ENCODE measurements around the gene TNRC6C.

The TNRC6C gene

DNA sequence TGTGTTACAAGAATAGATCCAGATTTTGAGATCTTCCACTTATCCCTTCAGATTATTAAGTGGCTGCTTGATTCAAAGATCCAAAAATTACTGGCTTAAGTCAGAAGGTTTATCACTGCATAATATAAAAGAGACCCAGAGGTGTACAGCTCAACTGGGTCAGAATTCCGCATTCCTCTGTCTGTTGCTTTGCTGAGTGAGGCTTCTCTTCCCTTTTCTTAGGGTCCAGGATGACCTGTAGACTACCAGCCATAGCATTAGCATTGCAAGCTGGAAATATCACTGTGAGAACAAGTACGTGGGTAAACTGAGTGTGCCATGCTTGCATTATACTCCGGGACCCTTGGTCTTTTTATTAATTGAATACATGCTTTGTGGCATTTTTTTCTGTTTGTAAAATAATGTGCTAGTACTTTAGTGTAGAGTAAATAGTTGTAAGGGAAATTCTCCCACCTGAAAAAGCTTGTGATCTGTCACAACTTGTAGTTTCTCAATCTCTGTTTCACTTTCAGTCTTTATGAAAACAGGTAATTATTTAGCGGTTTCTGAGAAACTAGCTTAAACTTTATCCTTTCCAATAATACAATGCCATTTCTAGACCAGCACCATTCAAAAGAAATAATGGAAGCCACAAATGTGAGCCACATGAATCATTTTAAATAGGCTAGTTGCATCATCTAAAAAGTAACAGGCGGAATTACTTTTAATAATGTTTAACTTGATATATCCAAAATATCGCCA, 61.6 kb downstream of the TNRC6C start:
- DNase-seq, result peak; percentile 58

DNA sequence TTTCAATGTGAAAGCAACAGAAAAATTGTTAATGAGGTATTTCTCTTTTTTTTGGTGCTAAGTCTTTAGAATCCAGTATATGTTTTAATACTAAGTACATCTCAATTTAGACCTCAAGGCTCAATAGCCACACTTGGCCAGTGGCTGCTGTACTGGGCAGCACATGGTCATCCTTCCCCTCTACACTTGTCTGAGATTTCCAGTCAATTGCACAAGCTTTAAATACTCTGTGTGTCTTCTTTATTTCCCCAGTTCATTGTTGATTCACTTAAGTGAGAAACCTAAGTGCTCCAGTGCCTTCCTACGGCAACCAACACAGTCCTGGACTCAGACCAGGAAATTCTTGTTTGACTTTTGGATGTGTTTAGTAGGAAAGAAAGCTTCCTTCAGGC, 62.2 kb downstream of the TNRC6C start:
- DNase-seq, result no peak

- no peak for DNase-seq
Measured at GRCh38 chr17:78022425-78022824, 63.9 kb downstream of the TNRC6C start.

DNA sequence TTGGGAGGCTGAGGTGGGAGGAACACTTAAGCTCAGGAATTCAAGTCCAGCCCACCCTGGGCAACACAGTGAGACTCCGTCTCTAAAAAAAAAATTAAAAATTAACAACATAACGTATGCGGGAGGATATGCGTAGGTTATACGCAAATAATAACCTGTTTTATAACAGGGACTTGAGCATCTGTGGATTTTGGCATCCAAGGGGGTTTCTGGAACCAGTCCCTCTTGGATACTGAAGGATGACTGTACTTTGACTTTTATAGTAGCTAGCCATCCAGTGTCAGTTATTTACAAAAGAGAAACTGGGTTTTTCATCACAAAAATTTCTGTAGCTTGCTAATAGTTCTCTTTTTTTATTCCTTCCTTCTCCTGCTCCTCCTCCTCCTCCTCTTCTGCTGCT, 64.5 kb downstream of the TNRC6C start:
- no peak for DNase-seq

GRCh38 chr17:78026381-78026780, 67.9 kb downstream of the TNRC6C start:
- no peak for DNase-seq

DNA sequence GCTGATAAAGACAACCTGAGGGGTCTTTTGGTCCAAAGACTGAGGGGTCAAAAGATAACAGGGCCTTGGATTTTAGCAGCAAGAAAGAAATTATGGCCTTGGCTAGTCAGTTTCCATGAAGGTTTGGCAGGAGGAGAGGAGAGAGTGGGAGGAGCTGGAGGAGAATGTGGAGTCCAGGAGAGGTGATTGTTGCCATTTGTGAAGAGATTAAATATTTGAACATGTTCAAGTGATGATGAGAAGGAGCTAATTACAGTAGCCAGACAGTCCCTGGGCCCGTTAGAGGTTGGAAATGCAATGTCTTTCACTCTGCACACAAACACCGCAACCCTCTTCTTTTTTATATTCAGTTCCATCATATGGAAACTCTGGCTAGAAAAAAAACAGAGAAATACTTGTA, 68.6 kb downstream of the TNRC6C start:
- DNase-seq, result no peak

GRCh38 chr17:78029697-78030096, 71.2 kb downstream of the TNRC6C start:
- no peak for DNase-seq

DNA sequence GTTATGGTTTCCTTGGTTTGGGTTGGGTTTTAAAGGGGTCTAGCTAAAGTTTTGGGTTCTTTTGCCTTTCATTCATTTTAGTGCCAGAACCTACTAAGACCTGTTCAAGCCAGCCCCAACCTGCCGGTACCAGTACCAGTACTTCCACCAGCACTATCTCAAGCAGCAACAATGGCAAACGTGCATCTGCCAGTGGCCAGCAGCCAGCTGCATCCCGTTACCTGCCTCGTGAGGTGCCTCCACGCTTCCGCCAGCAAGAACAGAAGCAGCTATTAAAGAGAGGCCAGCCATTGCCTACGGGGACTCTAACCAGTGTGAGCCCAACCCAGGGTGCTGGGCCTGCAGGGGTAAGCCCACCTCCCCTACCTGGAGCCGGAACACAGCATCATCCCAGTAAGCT, 72.9 kb downstream of the TNRC6C start:
- DNase-seq, result no peak

- DNase-seq, result no peak
Measured at GRCh38 chr17:78032166-78032565, 73.7 kb downstream of the TNRC6C start.

DNA sequence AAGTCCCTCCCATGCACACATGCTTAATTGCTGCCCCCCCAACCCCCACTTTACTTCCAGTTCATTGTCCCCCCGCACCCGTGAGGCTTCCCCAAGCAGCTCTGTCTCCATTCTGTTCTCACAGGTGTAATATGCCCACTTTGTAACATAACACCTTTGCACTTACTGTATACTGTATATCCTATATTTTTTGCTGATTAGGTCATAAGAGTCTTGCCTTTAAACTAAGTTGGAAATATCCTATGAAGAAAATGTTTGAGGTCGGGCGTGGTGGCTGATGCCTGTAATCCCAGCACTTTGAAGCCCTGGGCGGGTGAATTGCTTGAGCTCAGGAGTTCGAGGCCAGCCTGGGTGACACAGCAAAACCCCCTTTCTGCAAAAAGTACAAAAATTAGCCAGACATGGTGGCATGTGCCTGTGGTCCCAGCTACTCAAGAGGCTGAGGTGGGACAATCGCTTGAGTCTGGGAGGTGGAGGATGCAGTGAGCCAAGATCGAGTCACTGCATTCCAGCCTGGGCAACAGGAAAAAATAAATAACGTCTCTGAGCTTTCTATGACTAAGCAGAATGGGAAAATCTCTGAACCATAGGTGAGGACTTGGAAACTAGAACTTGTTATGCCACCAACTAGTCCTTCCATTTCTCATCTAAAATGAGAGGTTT, 76.1 kb downstream of the TNRC6C start:
- no peak for DNase-seq

DNA sequence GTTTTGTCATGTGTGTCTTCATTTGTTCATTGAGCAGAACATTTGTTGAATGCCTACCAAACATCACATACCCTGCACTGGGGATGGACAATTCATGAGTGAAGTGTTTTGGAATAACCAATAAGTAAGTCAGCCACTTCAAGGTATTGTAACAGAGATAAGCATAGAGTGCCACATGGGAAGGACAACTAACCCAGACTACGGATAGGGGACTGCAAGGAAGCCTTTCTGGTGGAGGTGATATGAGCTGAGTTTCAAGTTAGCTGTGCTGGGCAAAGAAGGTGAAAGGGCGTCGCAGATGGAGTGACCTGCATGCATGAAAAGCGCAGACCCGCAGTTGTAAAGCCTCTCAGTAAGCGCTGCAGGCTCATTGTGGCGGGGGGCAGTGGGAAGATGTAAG, 78.8 kb downstream of the TNRC6C start:
- DNase-seq, result no peak

GRCh38 chr17:78038748-78039288, 80.3 kb downstream of the TNRC6C start:
- no peak for DNase-seq

- DNase-seq, result no peak
Measured at GRCh38 chr17:78039581-78039980, 81.1 kb downstream of the TNRC6C start.

DNA sequence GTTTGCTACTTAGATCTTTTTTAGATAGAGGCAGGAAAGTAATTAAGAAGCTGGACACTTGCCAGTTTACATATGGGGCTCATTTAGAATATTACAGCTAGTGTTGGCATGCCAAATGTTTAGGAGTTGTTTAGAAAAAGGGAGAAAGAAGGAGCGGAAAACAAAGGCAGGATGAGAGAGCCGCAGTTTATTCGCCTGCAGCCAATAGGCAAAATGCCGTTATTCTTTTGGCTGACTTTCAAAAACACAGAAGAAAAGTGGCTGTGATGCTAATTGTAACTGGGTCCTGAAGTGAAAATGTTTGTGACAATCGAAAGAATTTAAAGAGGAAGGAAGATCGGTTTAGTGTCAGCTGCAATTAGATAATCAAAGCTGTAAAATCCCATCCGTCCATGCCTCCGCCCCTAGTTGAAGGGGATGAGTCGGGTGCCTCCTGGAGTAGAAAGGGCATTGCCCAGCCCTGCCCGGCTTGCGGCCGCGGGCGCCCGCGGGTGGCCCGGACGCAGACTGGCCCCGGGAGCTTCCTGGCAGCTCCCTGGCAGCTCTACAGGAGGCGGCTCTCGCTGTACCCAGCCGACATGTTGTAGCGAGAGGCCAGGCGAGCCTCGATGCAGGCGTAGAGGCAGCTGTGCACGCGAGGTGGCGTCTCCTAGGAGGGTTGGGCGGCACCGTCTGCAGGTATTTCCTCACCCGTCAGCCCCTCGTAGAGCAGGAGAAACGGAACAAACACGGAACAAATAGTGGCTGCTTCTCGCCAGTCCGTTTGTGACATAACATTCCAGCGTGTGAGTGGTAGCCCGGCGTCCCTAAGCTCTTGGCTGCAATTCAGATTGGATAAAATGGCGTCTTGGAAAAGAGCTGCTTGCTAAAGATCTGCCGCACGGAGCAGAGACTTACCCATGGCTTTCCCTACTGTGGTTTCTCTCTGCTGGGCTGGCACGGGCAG, 82.2 kb downstream of the TNRC6C start:
- DNase-seq, result peak; percentile 16

DNA sequence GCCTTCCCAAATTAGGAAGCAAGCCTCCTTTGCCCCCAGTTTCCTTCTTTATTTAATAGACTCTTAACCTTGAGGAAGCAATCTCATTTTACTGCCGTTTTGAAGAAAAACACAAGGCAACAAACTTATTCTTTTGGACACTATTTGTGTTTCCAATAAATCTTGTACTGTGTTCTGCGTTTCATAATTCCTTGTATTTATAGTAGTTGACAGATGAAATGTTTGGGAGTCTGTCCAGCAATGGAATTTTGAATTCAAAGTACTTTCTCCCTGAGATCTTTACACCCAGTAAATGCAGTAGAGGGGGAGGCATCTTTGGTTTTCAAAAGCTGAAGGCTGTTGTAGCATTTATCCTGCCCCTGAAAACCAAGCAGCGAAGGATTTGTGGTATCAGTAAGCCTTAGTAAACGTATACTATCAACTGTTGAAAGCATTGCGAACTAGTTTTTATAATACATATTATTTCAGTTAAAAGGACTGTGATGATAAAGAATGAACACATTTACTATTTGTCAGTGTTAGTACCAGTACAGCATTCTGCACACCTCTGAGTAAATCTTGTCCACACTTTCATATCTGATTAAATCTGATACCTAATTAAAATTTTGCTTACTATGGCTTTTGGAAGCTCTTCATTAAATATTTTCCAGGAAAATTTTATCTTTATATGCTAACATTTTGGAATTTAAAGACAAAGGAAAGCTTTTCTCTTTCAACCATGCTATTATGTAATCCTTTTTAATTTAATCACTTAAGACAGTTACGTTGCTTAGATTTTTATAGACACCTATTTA, 83.1 kb downstream of the TNRC6C start:
- no peak for DNase-seq

DNA sequence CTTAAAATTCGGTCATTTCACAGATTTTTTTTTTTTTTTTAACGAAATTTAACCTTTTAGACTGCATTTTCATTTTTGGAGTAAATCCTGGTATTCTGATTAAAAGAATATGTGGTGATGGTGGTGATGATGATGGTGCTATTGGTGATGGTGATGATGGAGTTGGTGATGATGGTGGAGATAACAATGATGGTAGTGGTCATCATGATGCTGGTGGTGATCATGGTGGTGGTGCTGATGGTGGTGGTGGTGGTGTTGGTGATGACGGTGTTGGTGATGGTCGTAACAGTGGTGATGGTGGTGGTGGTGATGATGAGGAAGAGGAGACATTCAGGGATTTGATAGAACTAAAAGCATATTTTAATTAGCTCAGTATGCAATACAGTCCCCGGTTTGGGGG, 84.0 kb downstream of the TNRC6C start:
- DNase-seq, result no peak

DNA sequence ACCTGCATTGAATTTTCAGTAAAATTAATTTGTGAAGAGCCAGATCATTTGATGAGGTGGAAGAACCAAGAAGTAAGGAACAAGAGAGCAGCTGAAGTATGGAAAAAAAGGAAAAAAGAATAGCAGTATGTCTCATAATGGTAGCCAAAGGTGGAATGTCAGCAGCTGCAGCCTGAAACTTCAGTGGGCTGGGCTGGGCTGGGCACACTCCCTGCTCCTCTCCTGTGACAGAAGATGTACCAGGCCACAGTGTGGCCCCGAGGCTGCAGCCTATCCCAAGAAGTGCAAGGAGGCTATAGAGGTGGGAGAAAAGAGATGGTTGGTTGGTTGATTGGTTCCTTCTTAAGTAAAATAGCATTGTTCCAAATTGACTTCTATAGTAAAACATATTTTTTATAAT, 84.5 kb downstream of the TNRC6C start:
- DNase-seq, result no peak

GRCh38 chr17:78044280-78044835, 85.9 kb downstream of the TNRC6C start:
- no peak for DNase-seq

DNA sequence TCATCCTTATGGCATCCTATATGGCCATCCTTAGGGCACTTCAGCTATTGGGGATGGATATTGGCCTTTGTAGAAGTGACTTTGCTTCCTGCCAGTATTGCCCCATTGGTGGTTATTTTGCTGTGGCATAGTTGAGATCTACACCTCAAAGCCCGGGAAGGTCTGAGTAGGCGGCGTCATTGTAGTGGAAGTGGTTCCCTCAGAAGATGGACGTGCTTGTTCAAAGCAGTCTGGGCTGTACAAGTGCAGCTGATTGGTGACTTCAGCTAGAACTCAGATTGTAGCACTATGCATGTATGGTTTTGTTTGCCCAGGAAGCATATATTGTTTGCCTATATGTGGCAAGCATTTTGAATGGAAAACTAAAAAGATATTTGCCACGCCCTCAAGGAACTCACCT, 86.8 kb downstream of the TNRC6C start:
- DNase-seq, result no peak

GRCh38 chr17:78046923-78047322, 88.4 kb downstream of the TNRC6C start:
- no peak for DNase-seq

DNA sequence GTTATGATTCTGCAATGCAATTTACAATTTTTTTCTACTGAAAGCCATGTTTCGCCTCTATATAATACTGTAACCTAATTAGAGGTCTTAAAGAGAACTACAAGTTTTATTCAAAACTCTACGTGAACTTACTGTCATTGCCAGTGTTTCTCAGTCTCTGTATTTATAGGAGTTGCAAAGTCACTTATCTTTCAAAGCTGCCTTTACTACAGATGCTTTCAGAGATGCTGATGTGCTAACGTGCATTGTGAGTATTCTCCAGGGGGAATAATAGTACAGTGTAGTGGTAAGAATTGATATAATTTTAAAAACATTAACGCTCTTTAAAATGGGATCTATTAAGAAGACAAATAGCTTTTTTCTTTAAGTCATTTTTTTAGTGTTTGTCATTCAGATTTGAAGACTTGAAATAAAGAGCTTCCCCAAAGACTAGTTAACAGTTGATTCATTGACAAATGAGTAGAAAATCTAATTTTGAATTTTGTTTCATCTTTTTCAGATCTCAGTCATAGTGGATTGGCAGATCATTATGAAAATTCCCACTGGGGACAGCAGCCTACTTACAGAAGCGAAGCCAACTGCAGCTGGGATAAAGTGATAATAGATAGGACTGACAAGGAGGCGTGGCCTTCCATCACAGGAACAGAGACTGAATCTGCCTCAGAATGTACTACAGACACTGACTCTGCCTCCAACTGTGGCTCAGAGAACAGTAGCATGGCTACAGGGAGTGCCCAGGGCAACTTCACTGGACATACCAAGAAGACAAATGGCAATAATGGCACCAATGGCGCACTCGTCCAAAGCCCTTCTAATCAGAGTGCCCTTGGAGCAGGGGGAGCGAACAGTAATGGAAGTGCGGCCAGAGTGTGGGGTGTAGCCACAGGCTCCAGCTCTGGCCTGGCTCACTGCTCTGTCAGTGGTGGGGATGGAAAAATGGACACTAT, 90.1 kb downstream of the TNRC6C start:
- no peak for DNase-seq

All from activated CD4-positive, alpha-beta T cell treated with anti-CD3 and anti-CD28 coated beads, Interleukin-2, amount 50 U/mL, for 16 hours (primary cell).